Activated CD8-positive, alpha-beta memory T cell treated with anti-CD3 and anti-CD28 coated beads for 48 hours (primary cell): ENCODE data around the gene MEA1.
"Not testable (repeated sequence)": the region's sequence is repeated elsewhere in the genome, so short reads cannot be mapped to it uniquely, and the experiment has no call there.

ENCODE experiments used
- DNase-seq, 3 experiments: peaks; one replicate each; pipeline ENCODE4 v3.0.0-alpha.2; 2020; ENCODE audit warnings: low read depth in 2 of 3, low spot score in 2 of 3

MEA1 gene

DNA sequence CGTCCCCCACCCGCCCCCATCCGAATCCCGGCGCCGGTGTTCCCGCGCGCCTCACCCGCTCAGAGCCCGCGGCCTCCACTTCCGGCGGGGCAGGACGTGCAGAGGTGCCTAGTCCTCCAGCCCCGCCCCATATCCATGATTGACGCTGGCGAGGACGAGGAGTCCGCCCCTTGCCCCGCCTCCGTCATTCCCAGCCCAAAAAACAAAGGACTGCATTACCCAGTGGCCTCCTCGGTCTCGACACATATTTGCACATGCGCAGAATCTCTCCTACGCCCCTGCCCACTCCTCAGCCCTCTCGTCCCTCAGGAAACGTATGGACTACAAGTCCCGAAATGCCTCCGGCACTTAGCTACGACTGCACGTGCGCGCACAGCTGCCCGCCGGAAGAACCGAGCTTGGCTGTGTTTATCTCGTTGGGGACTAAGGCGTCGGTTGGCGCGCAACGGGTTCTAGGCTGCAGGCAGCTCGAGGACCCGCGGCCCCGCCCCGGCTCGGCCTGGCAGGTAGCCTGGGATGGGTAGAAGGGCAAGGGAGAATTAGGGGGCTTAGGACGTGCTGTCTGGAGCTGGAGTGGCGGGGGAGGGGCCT, at the start of gene MEA1, which contains the start of gene KLHDC3:
Gene MEA1 (minus strand): TSS at position 104 of the 591 bp plus-strand sequence. CDS start 133 bp downstream, outside the sequence.
Gene KLHDC3 (plus strand): TSS at position 407 of the 591 bp plus-strand sequence. CDS start 2,944 bp downstream, outside the sequence.
- DNase-seq: peak; percentile 92 to 98 (median 93)

DNA sequence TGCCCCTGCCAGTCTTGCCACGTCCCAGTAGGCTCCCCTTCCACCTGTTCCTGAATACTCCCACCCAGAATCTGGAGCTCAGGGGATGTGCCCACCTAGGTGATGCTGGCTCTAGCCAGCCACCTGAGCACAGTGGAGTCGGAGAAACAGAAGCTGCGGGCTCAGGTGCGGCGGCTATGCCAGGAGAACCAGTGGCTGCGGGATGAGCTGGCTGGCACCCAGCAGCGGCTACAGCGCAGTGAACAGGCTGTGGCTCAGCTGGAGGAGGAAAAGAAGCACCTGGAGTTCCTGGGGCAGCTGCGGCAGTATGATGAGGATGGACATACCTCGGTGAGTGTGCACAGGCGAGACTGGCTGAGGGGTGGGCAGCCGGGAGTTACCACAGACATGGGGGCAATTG, 49.1 kb upstream of the MEA1 start:
- no peak for DNase-seq

DNA sequence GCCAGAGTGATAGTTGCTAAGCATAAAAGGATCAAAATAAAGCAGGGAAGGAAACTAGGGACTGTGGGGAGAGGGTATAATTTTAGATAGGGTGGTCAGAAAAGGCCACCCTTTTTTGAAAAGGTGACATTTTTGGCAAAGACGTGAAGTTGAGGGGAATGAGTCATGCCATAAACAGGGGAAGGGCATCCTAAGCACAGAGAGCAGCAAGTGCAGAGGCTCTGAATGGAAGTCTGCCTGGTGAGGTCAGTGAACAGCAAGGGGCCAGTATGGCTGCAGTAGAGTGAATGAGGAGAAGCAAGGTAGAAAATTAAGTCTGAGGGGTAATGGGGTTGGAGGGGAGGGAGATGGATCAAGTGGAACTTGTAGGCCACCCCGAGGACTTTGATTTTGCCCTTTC, 48.1 kb upstream of the MEA1 start:
- no peak for DNase-seq

DNA sequence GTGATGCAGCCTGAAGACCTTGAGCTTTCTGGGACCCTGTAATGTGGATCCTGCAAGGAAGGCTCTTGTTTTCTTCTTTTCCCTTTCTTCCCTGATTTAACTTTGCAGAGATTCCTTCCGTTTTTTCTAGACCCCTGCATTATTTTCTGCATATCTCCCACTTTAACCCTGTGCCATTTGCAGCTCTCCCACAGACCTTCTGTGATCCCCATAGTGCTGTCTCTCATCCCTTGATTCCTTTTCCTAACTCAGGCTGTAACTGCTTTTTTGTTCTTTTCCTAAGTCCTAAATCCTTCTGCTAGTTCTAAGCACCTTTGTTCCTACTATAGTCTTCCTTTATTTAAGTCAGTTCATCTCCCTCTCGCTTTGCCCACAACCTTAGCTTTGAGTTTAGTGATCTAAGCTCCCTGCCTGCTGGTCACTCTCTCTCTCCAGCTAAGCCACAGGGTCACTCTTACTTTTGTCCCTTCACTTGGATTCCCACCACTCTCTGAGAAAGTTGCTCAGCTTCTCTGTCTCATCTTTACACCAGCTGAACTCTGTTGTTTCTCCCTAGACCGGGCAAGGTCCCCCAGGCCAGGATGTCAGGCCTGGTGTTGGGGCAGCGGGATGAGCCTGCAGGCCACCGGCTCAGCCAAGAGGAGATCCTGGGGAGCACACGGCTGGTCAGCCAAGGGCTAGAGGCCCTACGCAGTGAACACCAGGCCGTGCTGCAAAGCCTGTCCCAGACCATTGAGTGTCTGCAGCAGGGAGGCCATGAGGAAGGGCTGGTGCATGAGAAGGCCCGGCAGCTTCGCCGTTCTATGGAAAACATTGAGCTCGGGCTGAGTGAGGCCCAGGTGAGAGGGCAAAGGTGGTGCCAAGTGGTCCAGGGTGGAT, 47.2 kb upstream of the MEA1 start:
- no peak for DNase-seq

DNA sequence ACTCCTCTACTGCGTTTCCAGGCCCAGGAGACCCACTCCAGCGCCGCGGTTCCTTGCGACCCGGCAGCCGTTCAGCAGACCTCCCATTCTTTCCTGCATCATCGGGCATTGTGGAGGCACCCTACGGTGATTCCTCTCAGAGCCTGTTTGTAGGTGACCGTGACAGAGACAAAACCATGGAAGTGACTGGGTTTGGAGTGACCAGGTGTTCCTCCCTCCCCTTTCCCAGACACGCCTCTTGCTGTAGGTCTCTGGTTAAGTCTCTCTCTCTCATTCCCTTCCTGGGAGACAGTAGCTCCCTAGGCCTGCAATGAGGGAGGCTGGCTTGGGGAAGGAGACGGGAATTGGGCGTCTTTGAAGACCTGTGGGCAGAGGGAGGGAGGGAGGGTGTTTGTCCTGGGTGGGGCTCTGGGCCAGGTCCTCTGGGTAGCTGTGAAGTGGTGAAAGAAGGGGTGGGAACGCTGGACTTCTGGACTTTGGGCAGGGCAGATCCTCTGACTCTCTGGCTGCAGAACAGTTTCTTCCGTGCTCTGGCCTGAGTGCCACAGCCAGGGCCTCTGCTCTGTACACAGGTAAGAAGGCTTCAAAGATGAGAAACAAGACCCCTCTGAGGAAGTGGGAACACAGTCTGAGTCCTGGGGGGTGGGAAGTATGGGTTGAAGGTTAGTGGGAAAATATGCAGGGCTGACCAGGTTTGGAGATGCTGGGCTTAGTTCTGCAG, 46.4 kb upstream of the MEA1 start:
- no peak for DNase-seq

DNA sequence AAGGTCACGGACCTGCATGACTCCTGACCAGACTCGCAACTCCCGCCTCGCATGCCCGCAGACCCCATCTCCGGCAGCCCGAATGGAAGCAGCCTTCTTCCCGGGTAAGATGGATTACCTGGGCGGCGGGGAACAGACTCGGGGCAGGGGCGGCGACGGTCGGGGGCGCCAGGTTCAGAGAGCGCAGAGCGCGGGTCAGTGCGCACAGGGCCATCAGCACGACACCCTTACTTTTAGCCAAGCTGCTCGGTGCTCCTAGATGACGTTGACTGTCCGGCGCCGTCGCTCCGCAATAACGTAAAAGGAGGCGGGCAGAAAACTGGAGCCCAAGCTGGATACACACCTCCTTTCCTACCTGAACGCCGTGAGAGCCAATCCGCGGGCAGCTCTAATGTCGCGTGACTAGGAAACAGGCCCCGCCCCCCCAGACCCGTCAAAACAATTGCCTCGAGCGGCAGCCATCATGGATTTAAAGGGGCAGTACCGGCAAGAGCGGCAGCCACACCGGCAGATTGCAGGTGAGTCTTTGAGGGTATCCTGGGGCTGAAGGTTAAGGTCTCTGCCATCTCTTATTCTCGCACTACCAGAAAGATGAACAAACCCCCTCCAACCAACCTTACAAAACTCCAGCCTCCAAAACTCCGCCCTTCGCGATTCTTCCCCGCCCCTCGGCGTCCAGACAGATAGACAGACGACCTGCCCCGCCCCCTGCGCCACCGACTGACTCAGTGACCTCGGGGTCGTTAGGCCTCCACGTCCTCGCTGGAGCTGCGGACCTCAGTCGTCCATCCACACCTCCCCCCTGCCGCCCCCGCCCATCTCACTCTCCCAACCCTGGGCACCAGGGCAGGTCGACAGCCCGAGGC, 45.7 kb upstream of the MEA1 start, which contains the start of the genes KLC4 and MRPL2:
Gene KLC4 (plus strand): TSS at position 464 of the 866 bp plus-strand sequence. CDS start 1,705 bp downstream, outside the sequence.
Gene MRPL2 (minus strand): TSS at position 267 of the 866 bp plus-strand sequence. CDS start 53 bp downstream, at position 214.
- DNase-seq: peak; percentile 88 to 94 (median 92)

DNA sequence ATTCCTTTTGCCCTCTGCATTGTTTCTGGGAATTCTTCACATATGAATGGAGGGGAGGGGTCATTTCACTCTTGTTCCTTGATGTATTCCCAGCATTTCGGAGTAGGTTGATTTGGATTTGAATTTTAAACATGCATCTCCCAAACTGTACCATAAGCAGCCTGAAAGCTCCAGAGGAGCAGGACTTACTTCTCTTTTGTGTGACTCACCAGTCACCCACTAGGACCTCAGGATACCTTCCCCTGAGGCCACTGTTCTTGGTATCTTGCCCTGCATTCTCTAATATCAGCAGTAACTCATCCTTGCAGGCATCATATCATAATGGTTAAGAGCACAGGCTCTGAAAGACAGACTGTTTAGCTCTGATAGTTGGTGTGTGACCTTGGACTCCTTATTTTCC, 44.8 kb upstream of the MEA1 start:
- DNase-seq: no peak

DNA sequence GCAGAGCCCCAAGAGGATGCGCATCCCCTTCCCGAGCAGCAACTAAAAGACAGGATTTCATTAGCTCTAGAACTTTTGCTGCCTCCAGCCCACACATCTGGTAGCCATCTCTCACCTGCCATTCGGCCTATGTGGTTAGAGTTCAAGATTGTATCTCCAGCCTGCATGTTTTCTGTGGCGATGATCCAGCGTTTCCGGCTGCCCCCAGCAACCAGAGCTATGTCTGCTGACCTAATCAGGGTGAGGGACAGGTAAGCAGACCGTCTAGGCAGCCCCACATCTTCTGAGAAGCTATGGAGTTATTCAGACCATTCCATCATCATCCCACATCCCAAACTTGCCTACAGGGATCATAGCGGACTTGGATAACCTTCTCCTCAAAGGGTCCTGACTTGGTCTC, 42.2 kb upstream of the MEA1 start:
- DNase-seq: no peak

DNA sequence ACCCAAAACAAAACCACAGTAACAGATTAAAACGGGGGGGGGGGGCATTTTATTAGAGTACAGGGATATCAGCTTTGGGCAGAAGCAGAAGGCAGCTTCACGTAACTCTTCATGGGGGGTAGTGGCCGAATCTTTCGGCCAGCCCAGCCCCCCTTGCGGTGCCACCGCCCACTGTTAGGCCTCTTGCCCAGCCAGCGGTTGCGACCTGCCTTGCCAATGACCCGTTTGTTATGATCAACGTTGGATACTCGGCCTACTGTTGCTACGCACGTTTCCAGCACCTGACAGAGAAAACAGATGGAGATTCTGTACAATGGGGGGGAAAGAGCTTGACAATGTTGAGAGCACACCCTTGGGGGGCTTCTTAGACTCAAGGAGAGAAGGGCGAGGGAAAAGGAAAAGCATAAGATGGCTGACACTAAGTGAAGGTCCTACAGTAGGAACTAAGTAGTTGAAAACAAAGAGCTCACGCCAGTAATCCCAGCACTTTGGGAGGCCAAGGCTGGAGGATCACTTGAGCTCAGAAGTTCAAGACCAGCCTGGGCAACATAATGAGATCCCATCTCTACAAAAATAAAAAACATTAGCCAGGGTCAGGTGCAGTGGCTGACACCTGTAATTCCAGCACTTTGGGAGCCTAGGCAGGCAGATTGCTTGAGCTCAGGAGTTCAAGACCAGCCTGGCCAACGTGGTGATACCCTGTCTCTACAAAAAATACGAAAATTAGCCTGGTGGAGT, 40.6 kb upstream of the MEA1 start:
- DNase-seq: no peak

DNA sequence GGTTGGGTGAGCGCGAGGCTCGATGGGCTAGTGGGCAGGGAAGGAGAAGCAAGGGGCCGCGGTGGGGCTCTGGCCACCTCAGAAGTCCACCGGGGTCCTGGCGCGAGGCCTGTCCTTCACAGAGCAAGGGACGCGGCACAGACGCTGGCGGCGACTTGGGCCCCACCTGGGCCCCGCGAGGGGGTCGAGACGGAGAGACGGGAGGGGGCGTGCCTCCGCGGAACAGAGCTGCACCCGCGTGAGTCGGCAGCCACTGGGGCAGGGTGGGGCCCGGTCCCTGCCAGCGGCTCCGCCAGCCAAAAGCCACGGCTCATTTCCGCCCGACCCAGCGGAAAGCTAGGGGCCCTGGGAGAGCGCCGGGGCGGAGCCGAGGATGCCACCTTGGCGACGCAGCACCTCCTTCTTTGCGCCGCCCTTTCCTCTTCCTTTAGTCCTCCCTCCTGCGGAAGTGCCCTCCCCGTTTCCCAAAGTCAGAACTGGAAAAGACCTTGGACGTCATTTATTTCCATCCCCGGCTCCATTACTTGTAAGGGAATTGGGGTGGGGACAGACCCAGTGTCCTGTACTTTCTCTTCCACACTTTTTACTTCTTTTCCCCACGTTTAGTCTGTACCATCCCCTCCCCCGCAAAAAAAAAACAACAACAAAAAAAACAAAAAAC, 39.9 kb upstream of the MEA1 start, which contains the start of gene CUL7:
Gene CUL7 (minus strand): TSS at position 307 of the 661 bp plus-strand sequence. CDS start 1,063 bp downstream, outside the sequence.
- DNase-seq: peak; percentile 63 to 85 (median 81)

DNA sequence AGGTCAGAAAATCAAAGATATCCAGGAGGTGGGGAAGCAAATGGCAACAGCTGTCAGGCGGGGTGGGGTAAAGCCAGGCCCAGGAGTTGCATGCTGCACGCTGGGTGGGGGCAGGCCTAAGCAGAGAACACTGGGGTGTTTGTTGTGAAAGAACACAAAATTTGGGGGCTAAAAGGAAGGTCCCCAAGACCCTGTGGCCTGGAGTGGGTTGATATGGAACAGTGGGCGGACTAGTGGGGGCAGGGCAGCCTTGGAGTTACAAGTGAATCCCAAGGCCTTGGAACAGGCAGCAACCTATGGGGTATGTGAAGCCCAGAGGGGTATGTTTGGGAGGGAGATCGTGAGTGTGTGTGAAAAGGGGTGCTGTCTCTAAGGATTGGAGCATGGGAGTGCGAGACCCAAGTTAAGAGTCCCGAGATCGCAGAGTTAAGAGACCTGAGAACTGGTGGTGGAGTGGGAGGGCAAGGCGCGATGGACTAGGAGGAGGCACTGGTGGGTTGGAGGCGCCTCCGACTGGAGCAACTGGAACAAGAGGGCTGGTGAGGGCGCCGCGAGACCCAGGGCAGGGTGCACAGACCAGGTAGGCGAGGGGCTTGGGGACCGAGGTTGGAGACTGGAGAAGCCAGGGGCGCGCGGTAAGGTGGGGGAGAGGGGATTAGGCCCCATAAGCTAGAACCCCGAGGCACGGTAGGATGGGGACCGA, 39.2 kb upstream of the MEA1 start:
- no peak for DNase-seq

DNA sequence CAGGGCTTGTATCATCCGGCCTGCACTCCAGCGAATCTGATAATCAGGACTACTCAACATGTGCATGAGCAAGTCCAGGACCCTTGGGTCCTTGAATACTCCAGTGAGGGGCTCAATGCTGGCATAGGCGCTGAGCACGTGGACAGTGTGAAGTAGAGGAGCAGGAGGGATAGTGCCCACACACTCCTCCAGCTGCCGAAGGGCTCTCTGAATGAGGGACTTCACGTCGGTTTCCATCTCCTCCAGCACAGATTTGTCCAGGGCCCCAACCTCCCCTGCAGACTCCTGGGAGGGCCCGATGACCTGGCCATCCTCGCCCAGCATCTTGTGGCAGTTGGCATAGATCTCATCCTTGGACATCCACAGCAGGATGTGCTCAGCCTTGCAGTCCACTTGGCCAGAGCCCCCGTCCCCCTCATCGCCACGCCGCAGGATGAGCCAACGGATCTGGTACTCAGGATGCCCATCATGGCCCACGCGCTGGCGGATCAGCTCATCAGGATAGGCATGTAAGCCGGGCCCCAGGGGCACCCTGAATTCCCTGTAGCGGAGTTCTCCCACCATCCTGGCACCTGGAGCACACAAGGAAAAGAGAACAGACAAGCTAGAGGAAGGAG, 38.6 kb upstream of the MEA1 start:
- DNase-seq: no peak

DNA sequence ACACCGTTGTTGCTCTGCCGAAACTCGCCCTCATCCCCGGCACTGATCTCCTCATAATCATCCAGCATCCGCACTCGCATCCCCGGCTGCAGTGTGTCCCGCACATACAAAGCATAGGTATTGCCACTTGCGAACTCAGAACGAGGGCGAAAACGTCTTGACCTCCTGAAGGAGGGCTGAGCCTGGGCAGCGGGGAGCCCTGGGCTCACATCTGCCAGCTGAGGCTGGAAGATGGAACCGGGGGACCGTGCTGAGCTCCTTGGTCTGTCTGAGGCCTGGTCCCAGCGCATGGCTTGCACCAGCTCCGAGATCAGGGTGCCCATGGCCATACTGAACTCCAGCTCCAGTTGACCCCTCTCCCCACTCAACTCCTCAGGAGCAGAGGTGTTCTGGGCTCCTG, 37.2 kb upstream of the MEA1 start:
- DNase-seq: no peak

DNA sequence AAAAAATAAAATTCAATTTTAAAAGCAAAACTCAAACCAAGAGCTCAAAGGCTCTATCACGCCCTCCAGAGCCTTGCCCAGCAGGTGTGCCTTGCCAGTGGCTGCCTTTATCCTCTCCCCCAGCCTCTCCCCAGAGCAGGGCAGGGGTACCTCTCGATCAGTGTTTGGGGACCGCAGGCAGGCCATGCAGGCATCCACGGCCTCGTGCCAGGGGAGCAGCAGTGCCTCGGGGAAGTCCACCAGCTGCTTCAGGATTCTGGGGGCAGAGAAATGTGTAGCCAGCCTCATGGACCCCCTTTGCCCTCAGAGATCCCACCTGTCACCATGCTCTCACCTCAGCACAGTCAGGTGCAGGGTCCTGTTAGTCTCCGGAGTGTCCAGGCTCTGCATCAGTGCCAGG, 34.3 kb upstream of the MEA1 start:
- no peak for DNase-seq

DNA sequence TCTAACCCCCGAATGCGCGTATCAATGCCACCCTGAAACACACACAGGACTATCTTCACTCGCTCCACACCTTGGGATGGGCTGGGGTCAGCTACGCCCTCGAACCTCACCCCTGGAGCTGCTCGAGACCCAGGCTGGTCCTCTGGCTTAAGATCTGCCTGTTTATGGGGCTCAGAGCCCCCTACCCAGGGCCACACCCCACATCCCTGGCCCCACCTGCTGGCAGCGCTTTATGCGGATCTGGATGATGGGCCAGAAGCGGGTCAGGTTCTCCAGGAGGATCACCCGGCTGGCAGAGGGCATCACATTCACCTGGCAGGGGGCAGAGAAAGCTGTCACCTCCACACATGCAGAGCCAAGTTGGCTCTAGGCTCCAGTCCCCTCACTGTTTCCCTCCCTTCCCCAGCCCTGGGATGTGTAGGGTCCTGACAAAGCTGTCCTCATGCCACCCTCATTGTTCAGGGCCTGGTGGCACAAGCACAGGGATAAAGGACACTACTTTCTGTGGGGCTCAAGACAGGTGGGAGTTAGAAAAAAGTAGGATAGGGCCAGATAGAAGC, 31.7 kb upstream of the MEA1 start:
- DNase-seq: no peak

DNA sequence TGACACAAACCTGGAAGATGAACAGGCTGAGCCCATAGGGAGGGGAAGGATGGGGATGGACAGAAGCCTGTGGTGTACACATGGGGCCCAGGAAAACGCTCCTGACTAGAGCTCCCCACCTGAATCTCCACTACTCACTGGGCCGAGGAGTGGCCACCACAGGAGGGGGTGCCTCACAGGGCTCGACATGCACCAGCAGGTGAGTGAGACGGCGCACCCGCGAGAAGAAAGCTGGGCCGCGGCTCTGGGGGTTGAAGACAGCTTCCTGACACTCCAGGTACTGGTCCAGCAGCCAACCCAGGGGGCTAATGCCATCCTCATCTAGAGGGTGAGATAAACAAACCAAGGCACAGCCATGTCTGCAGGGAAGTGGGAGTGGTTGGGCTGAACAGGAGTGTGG, 29.6 kb upstream of the MEA1 start:
- DNase-seq: no peak

DNA sequence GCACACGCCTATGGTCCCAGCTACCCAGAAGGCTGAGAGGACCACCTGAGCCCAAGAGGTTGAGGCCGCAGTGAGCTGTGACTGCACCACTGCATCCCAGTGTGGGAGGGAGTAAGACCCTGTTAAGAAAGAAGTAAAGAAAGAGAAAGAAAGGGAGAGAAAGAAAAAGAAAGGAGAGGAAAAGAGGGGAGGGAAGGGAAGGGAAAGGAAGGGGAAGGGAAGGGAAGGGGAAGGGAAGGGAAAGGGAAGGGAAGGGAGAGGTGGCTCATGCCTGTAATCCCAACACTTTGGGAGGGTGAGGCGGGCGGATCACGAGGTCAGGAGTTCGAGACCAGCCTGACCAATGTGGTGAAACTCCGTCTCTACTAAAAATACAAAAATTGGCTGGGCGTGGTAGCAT, 27.7 kb upstream of the MEA1 start:
- DNase-seq: not testable (repeated sequence)
